ENCODE measurements around the gene HUWE1. TPM values are rescaled to one million over a fixed set of nuclear protein-coding genes. Genes with fewer than 3 reads are reported as not detected.

The HUWE1 gene
- total and polyA plus RNA-seq, 2 experiments from 2014 or later = 61.2 to 225 TPM

- Histone ChIP-seq H3K4me1 (ENCODE audit: insufficient read depth) (no peaks in the 10 kb centered on the region), H3F3A (replicated peaks; ENCODE audit: low read depth) (no peaks in the 10 kb centered on the region), H3K79me2 (replicated peaks; ENCODE audit: insufficient read depth) (no peaks in the 10 kb centered on the region), H3K4me3 (no peak overlapping the region), H3K36me3 (ENCODE audit: insufficient read depth) (peaks cover 59% of the 10 kb centered on the region; the same call in 1 of the 2 replicates), H3K27ac (ENCODE audit: low read depth) (no peak overlapping the region), H4K20me1 (replicated peaks; ENCODE audit: insufficient read depth) (no peaks in the 10 kb centered on the region), H2AFZ (no peak overlapping the region), H3K4me2 (no peak overlapping the region), H3K9me2 (ENCODE audit: insufficient read depth) (no peaks in the 10 kb centered on the region), H3K27me3 (ENCODE audit: insufficient read depth) (no peaks in the 10 kb centered on the region)
- no peaks in the 10 kb centered on the region for H3K4me1 Mint-ChIP-seq
- TF ChIP-seq ZNF114 (CRISPR knock-in tag; IDR thresholded peaks at IDR 0.05) (no peak), STAT1 (IDR thresholded peaks at IDR 0.05; ENCODE audit: unreplicated experiment) (no peak)
- DNase-seq (ENCODE audit: low spot score) = no peak
- no peaks in the 10 kb centered on the region for H3K9me3 Mint-ChIP-seq
- no peak for ATAC-seq
- H3K36me3 Mint-ChIP-seq (ENCODE audit: low read depth) = peaks cover 74% of the 10 kb centered on the region
- H3K27ac Mint-ChIP-seq = no peak overlapping the region
- no peak overlapping the region for H3K4me3 Mint-ChIP-seq
- no peaks in the 10 kb centered on the region for H3K27me3 Mint-ChIP-seq (ENCODE audit: insufficient read depth, low read depth, poor library complexity)
These were observed 86.6 kb downstream of the HUWE1 start for GRCh38 chrX:53599781-53600396.

- Histone ChIP-seq H3K36me3 (ENCODE audit: insufficient read depth) (peaks cover 54% of the 10 kb centered on the region; the same call in 1 of the 2 replicates), H3K79me2 (replicated peaks; ENCODE audit: insufficient read depth) (no peaks in the 10 kb centered on the region), H3K27ac (ENCODE audit: low read depth) (no peak overlapping the region), H4K20me1 (replicated peaks; ENCODE audit: insufficient read depth) (no peaks in the 10 kb centered on the region), H3K9me2 (ENCODE audit: insufficient read depth) (no peaks in the 10 kb centered on the region), H3F3A (replicated peaks; ENCODE audit: low read depth) (no peaks in the 10 kb centered on the region), H3K4me3 (no peak overlapping the region), H3K4me1 (ENCODE audit: insufficient read depth) (no peaks in the 10 kb centered on the region), H2AFZ (no peak overlapping the region), H3K27me3 (ENCODE audit: insufficient read depth) (no peaks in the 10 kb centered on the region), H3K4me2 (no peak overlapping the region)
- no peak overlapping the region for H3K4me3 Mint-ChIP-seq
- ATAC-seq = no peak
- H3K4me1 Mint-ChIP-seq = no peaks in the 10 kb centered on the region
- H3K36me3 Mint-ChIP-seq (ENCODE audit: low read depth) = peaks cover 75% of the 10 kb centered on the region
- H3K9me3 Mint-ChIP-seq = no peaks in the 10 kb centered on the region
- H3K27ac Mint-ChIP-seq = no peak overlapping the region
- H3K27me3 Mint-ChIP-seq (ENCODE audit: insufficient read depth, low read depth, poor library complexity) = no peaks in the 10 kb centered on the region
- no peak for DNase-seq (ENCODE audit: low spot score)
- no peak for TF ChIP-seq POLR2AphosphoS5 (IDR thresholded peaks at IDR 0.05; ENCODE audit: low read depth)
- no peak for TF ChIP-seq JUNB (IDR thresholded peaks at IDR 0.05; ENCODE audit: unreplicated experiment)
- no peak for TF ChIP-seq CTCF (conservative IDR thresholded peaks at IDR 0.05; ENCODE audit: low read depth in 2 of 2)
- TF ChIP-seq EZH2phosphoT487 (IDR thresholded peaks at IDR 0.05; ENCODE audit: unreplicated experiment) = no peak
- TF ChIP-seq ZNF462 (CRISPR knock-in tag; IDR thresholded peaks at IDR 0.05) = no peak
- TF ChIP-seq ZNF114 (CRISPR knock-in tag; IDR thresholded peaks at IDR 0.05) = no peak
- TF ChIP-seq STAT1 (IDR thresholded peaks at IDR 0.05; ENCODE audit: unreplicated experiment) = no peak
- no peak for TF ChIP-seq REST (IDR thresholded peaks at IDR 0.05; ENCODE audit: unreplicated experiment)
- no peak for TF ChIP-seq NANOG (IDR thresholded peaks at IDR 0.05; ENCODE audit: borderline replicate concordance)
- no peak for TF ChIP-seq CREB1 (CRISPR knock-in tag; IDR thresholded peaks at IDR 0.05; ENCODE audit: low read depth)
These were observed 88.3 kb downstream of the HUWE1 start for GRCh38 chrX:53598169-53598568.

Measured in GM23338 (cell line).